MM.1S (cell line): ENCODE measurements around the gene P2RX3.
"Not testable (repeated sequence)": the region's sequence is repeated elsewhere in the genome, so short reads cannot be mapped to it uniquely, and the experiment has no call there.

Experiments used
- DNase-seq: peaks from one replicate; pipeline ENCODE4 v3.0.0-alpha.2; 2015
- H2AFZ ChIP-seq: fragments of 300-600 bp; sonication (generic); 2 replicates; pipeline ENCODE4 v1.6.0; 2016; ENCODE audit warnings: antibody characterized with exemption, low read length
- H3F3A ChIP-seq: fragments of 300-600 bp; sonication (generic); 2 replicates; pipeline ENCODE4 v1.6.1; 2016; ENCODE audit warnings: mild to moderate bottlenecking, antibody characterized with exemption, low read length, moderate library complexity, mixed read lengths; ENCODE audit not compliant: insufficient read depth
- H3K27ac ChIP-seq: fragments of 300-600 bp; sonication (generic); 2 replicates; pipeline ENCODE4 v1.5.1; 2016; ENCODE audit warnings: mild to moderate bottlenecking, low read length
- H3K27me3 ChIP-seq: fragments of 300-600 bp; sonication (generic); replicated peaks from 2 replicates; pipeline ENCODE4 v1.6.0; 2016; ENCODE audit warnings: low read length; ENCODE audit not compliant: insufficient read depth
- H3K36me3 ChIP-seq: fragments of 300-600 bp; sonication (generic); replicated peaks from 2 replicates; pipeline ENCODE4 v1.6.1; 2016; ENCODE audit warnings: mild to moderate bottlenecking, low read length, mixed read lengths; ENCODE audit not compliant: insufficient read depth
- H3K4me1 ChIP-seq: fragments of 300-600 bp; sonication (generic); 2 replicates; pipeline ENCODE4 v1.6.1; 2016; ENCODE audit warnings: low read length, mixed read lengths
- H3K4me2 ChIP-seq: fragments of 300-600 bp; sonication (generic); 2 replicates; pipeline ENCODE4 v1.6.0; 2016; ENCODE audit warnings: low read depth, low read length
- H3K4me3 ChIP-seq: fragments of 300-600 bp; sonication (generic); 2 replicates; pipeline ENCODE4 v1.5.1; 2016; ENCODE audit warnings: low read length, mixed read lengths
- H3K79me2 ChIP-seq: fragments of 300-600 bp; sonication (generic); 2 replicates; pipeline ENCODE4 v1.6.1; 2016; ENCODE audit warnings: mixed run types, low read length, mixed read lengths
- H3K9ac ChIP-seq: fragments of 300-600 bp; sonication (generic); 2 replicates; pipeline ENCODE4 v1.6.1; 2016; ENCODE audit warnings: low read length, mixed read lengths
- H3K9me2 ChIP-seq: fragments of 300-600 bp; sonication (generic); replicated peaks from 2 replicates; pipeline ENCODE4 v1.6.1; 2016; ENCODE audit warnings: mild to moderate bottlenecking, low read length, mixed read lengths; ENCODE audit not compliant: insufficient read depth
- H3K9me3 ChIP-seq: fragments of 300-600 bp; sonication (generic); replicated peaks from 2 replicates; pipeline ENCODE4 v1.6.1; 2016; ENCODE audit warnings: mild to moderate bottlenecking, low read length, mixed read lengths; ENCODE audit not compliant: insufficient read depth
- H4K20me1 ChIP-seq: fragments of 300-600 bp; sonication (generic); 2 replicates; pipeline ENCODE4 v1.6.1; 2016; ENCODE audit warnings: mild to moderate bottlenecking, low read length, moderate library complexity, mixed read lengths; ENCODE audit not compliant: insufficient read depth
- EZH2 ChIP-seq: fragments of 300-600 bp; sonication (generic); optimal IDR thresholded peaks from 2 replicates; pipeline ENCODE3; 2017; ENCODE audit warnings: low read depth, mild to moderate bottlenecking, antibody characterized with exemption, low read length, mixed read lengths
- EZH2phosphoT487 ChIP-seq: fragments of 300-600 bp; sonication (generic); IDR thresholded peaks from 2 replicates; pipeline ENCODE4 v1.6.1; 2018; ENCODE audit warnings: antibody characterized with exemption, low read length
- TF ChIP-seq, protein P1 (sequence below): fragments of 300-600 bp; sonication (generic); IDR thresholded peaks from 2 replicates; pipeline ENCODE4 v1.5.1; 2016; ENCODE audit warnings: antibody characterized with exemption, low read length, mixed read lengths

P2RX3 gene

DNA sequence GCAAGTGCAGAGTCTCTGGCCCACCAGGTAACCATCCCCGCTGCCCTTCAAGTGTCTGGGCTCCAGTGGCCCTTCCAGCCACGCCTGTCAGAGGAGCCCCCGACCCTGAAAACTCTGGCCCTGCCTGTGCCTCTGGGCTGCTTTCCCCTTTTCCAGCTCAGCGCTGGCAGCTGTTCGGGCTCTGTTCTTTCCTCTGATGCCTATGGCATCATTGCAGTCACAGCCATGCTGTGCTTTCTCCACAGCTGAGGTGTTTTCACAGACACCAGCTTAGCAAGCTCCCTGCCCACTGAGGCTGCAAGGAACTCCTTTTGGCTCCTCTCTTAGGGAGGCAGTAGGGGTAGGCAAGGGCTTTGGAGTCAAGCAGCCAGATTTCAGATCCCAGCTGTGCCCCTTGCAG is 21.2 kb downstream of the P2RX3 start:
- Histone ChIP-seq H3K27me3 (no peaks in the 10 kb centered on the region), H3K4me3 (no peak overlapping the region), H3K27ac (no peak overlapping the region), H3K4me2 (no peak overlapping the region), H3K9ac (no peak overlapping the region), H3K79me2 (no peaks in the 10 kb centered on the region), H3K36me3 (no peaks in the 10 kb centered on the region), H3F3A (no peaks in the 10 kb centered on the region), H3K4me1 (no peaks in the 10 kb centered on the region), H4K20me1 (no peaks in the 10 kb centered on the region), H2AFZ (no peak overlapping the region), H3K9me2 (no peaks in the 10 kb centered on the region), H3K9me3 (no peaks in the 10 kb centered on the region)
- TF ChIP-seq EZH2, result no peak
- TF ChIP-seq EZH2phosphoT487, result no peak
- TF ChIP-seq, protein P1, sequence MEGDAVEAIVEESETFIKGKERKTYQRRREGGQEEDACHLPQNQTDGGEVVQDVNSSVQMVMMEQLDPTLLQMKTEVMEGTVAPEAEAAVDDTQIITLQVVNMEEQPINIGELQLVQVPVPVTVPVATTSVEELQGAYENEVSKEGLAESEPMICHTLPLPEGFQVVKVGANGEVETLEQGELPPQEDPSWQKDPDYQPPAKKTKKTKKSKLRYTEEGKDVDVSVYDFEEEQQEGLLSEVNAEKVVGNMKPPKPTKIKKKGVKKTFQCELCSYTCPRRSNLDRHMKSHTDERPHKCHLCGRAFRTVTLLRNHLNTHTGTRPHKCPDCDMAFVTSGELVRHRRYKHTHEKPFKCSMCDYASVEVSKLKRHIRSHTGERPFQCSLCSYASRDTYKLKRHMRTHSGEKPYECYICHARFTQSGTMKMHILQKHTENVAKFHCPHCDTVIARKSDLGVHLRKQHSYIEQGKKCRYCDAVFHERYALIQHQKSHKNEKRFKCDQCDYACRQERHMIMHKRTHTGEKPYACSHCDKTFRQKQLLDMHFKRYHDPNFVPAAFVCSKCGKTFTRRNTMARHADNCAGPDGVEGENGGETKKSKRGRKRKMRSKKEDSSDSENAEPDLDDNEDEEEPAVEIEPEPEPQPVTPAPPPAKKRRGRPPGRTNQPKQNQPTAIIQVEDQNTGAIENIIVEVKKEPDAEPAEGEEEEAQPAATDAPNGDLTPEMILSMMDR, result no peak
- no peak for DNase-seq

DNA sequence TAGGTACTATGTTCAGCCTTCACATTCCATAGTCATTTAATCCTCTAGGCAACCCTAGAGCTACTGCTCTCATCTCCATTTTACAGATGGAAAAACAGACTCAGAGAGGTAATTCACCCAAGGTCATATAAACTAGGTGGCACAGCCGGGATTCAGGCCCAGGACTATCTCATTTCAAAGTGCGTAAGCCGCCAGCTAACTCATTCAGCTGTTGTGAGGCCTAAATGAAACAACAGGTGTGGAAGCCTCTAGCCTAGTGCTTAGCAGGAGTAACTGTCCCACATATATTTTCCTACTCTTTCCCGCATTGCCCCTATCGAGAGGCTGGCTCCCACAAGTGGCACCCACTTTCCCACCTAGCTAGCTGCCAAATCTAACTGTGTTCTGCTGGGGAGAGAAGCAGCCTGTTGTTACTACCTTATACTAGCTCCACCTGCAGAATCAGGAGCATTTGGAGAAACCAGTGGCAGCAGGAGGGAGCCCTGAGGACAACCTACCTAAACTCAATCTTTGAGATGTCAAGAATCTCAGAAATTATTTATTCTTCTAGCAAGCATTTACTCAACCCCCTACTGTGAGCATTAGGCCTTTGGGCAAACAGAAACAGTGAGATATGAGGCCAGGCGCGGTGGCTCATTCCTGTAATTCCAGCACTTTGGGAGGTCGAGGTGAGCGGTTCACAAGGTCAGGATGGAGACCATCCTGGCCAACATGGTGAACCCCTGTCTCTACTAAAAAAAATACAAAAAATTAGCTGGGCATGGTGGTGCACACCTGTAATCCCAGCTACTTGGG is 21.9 kb downstream of the P2RX3 start:
- Histone ChIP-seq H3K4me3 (no peak overlapping the region), H3F3A (no peaks in the 10 kb centered on the region), H2AFZ (no peak overlapping the region), H3K9me3 (no peaks in the 10 kb centered on the region), H3K36me3 (no peaks in the 10 kb centered on the region), H3K9me2 (no peaks in the 10 kb centered on the region), H4K20me1 (no peaks in the 10 kb centered on the region), H3K4me1 (no peaks in the 10 kb centered on the region), H3K27ac (no peak overlapping the region), H3K9ac (no peak overlapping the region), H3K27me3 (no peaks in the 10 kb centered on the region), H3K79me2 (no peaks in the 10 kb centered on the region), H3K4me2 (no peak overlapping the region)
- TF ChIP-seq, protein P1, result no peak
- TF ChIP-seq EZH2 (no peak), EZH2phosphoT487 (no peak)
- no peak for DNase-seq

DNA sequence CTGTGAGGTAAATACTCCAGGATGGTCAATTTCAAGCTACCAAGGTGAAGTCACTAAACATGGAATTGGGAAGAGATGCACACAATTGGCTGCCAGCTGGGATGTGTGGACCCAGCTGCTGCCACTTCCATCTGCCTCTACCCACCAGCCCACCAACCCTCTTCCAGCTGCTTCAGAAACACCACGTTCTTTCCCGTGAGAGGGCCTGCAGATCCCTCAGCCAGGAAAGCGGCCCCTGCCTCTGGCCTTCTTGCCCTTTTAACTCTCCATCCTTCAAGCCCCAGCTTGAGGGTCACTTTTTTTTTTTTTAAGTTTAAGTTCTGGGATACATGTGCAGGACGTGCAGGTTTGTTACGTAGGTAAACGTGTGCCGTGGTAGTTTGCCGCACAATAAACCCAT is 22.8 kb downstream of the P2RX3 start:
- no peak for DNase-seq
- H3K4me2 ChIP-seq, result no peak overlapping the region
- H3F3A ChIP-seq, result no peaks in the 10 kb centered on the region
- H3K36me3 ChIP-seq, result no peaks in the 10 kb centered on the region
- no peaks in the 10 kb centered on the region for H3K27me3 ChIP-seq
- no peaks in the 10 kb centered on the region for H3K9me2 ChIP-seq
- H3K4me3 ChIP-seq, result no peak overlapping the region
- no peaks in the 10 kb centered on the region for H3K4me1 ChIP-seq
- no peak overlapping the region for H3K27ac ChIP-seq
- no peaks in the 10 kb centered on the region for H3K79me2 ChIP-seq
- H3K9ac ChIP-seq, result no peak overlapping the region
- H2AFZ ChIP-seq, result no peak overlapping the region
- no peaks in the 10 kb centered on the region for H3K9me3 ChIP-seq
- no peaks in the 10 kb centered on the region for H4K20me1 ChIP-seq
- TF ChIP-seq, protein P1, result no peak
- TF ChIP-seq EZH2phosphoT487, result no peak
- TF ChIP-seq EZH2, result no peak

DNA sequence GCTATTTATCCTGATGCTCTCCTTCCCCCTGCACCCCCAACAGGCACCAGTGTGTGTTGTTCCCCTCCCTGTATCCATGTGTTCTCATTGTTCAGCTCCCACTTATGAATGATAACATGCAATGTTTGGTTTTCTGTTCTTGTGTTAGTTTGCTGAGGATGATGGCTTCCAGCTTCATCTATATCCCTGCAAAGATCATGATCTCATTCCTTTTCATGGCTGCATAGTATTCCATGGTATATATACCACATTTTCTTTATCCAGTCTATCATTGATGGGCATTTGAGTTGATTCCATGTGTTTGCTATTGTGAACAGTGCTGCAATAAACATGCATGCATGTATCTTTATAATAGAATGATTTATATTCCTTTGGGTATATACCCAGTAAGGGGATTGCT is 23.3 kb downstream of the P2RX3 start:
- H3K27ac ChIP-seq, H2AFZ ChIP-seq, H3K4me1 ChIP-seq, H3K4me2 ChIP-seq, H3K9me2 ChIP-seq, H4K20me1 ChIP-seq, H3K9me3 ChIP-seq, H3K27me3 ChIP-seq, DNase-seq, H3K9ac ChIP-seq, H3K79me2 ChIP-seq, H3K36me3 ChIP-seq, H3F3A ChIP-seq, H3K4me3 ChIP-seq: not testable (repeated sequence)
